Measurements from ENCODE around the gene TUT4. TPM values are rescaled to one million over a fixed set of nuclear protein-coding genes. Genes with fewer than 3 reads are reported as not detected.
A peak's percentile ranks its signal among the peaks of the same experiment; 100 is the strongest.

TUT4 gene
- total RNA-seq, 1 donor from 2014 or later: 44.2 TPM

- peak; percentile 50 for ATAC-seq
- peak overlapping the region; percentile 78 for H3K4me3 ChIP-seq
- H3K36me3 ChIP-seq: peaks cover 25% of the 10 kb centered on the region
- no peaks in the 10 kb centered on the region for H3K9me3 ChIP-seq
- H3K27me3 ChIP-seq: no peaks in the 10 kb centered on the region
- TF ChIP-seq CTCF (IDR thresholded peaks at IDR 0.05): no peak
- intact Hi-C loops (cut with DNase I): no loop called here
- peaks cover 10% of the 10 kb centered on the region for H3K4me1 ChIP-seq
- DNase-seq: no peak
- H3K27ac ChIP-seq: no peak overlapping the region
Observed at GRCh38 chr1:52403566-52404115, 149.3 kb downstream of the TUT4 start.

GRCh38 chr1:52402860-52403240, 150.0 kb downstream of the TUT4 start:
- no peak overlapping the region for H3K27ac ChIP-seq
- no peak for TF ChIP-seq CTCF (IDR thresholded peaks at IDR 0.05)
- intact Hi-C loops (cut with DNase I): no loop called here
- peaks cover 10% of the 10 kb centered on the region for H3K4me1 ChIP-seq
- DNase-seq: no peak
- H3K27me3 ChIP-seq: no peaks in the 10 kb centered on the region
- no peak for ATAC-seq
- peaks cover 17% of the 10 kb centered on the region for H3K36me3 ChIP-seq
- no peak overlapping the region for H3K4me3 ChIP-seq
- H3K9me3 ChIP-seq: no peaks in the 10 kb centered on the region

GRCh38 chr1:52400131-52400530, 152.8 kb downstream of the TUT4 start:
- DNase-seq (no peak), ATAC-seq (no peak)
- no peaks in the 10 kb centered on the region for H3K9me3 ChIP-seq
- H3K36me3 ChIP-seq: no peaks in the 10 kb centered on the region
- no peaks in the 10 kb centered on the region for H3K4me1 ChIP-seq
- no peak overlapping the region for H3K4me3 ChIP-seq
- intact Hi-C loops (cut with DNase I): no loop called here
- TF ChIP-seq CTCF (IDR thresholded peaks at IDR 0.05): no peak
- H3K27me3 ChIP-seq: no peaks in the 10 kb centered on the region
- H3K27ac ChIP-seq: no peak overlapping the region

GRCh38 chr1:52399629-52400028, 153.3 kb downstream of the TUT4 start:
- no peak for ATAC-seq
- no peaks in the 10 kb centered on the region for H3K36me3 ChIP-seq
- no peak overlapping the region for H3K4me3 ChIP-seq
- no peaks in the 10 kb centered on the region for H3K27me3 ChIP-seq
- no peak for TF ChIP-seq CTCF (IDR thresholded peaks at IDR 0.05)
- no peak overlapping the region for H3K27ac ChIP-seq
- no peak for DNase-seq
- H3K9me3 ChIP-seq: no peaks in the 10 kb centered on the region
- intact Hi-C loops (cut with DNase I): no loop called here
- no peaks in the 10 kb centered on the region for H3K4me1 ChIP-seq

- no peaks in the 10 kb centered on the region for H3K36me3 ChIP-seq
- DNase-seq: no peak
- H3K4me1 ChIP-seq: no peaks in the 10 kb centered on the region
- TF ChIP-seq CTCF (IDR thresholded peaks at IDR 0.05): no peak
- no peak overlapping the region for H3K4me3 ChIP-seq
- intact Hi-C loops (cut with DNase I): no loop called here
- no peaks in the 10 kb centered on the region for H3K9me3 ChIP-seq
- H3K27me3 ChIP-seq: no peaks in the 10 kb centered on the region
- H3K27ac ChIP-seq: no peak overlapping the region
- ATAC-seq: no peak
Observed at GRCh38 chr1:52393174-52393573, 159.7 kb downstream of the TUT4 start.

- TF ChIP-seq CTCF (IDR thresholded peaks at IDR 0.05): no peak
- ATAC-seq: no peak
- Histone ChIP-seq H3K9me3 (no peaks in the 10 kb centered on the region), H3K27me3 (no peaks in the 10 kb centered on the region), H3K4me1 (no peaks in the 10 kb centered on the region), H3K4me3 (no peak overlapping the region), H3K27ac (no peak overlapping the region), H3K36me3 (no peaks in the 10 kb centered on the region)
- no peak for DNase-seq
- intact Hi-C loops (cut with DNase I): no loop called here
Observed at GRCh38 chr1:52386458-52386857, 166.4 kb downstream of the TUT4 start.

Measured in upper lobe of right lung (tissue), 1 donor.